DND-41 (cell line): Measurements from ENCODE around the gene MRNIP.

Source experiments
- EZH2 ChIP-seq: IDR thresholded peaks from 3 replicates; pipeline ENCODE4 v1.6.1; 2012; ENCODE audit warnings: borderline replicate concordance, low read depth, mild to moderate bottlenecking, moderate library complexity, low read length, inconsistent platforms; ENCODE audit not compliant: severe bottlenecking
- TF ChIP-seq, protein P1 (sequence below): IDR thresholded peaks from 2 replicates; pipeline ENCODE4 v1.5.1; 2012; ENCODE audit warnings: borderline replicate concordance, low read length, moderate library complexity, mild to moderate bottlenecking; ENCODE audit not compliant: poor library complexity, severe bottlenecking; ENCODE audit errors: extremely low read depth

DNA sequence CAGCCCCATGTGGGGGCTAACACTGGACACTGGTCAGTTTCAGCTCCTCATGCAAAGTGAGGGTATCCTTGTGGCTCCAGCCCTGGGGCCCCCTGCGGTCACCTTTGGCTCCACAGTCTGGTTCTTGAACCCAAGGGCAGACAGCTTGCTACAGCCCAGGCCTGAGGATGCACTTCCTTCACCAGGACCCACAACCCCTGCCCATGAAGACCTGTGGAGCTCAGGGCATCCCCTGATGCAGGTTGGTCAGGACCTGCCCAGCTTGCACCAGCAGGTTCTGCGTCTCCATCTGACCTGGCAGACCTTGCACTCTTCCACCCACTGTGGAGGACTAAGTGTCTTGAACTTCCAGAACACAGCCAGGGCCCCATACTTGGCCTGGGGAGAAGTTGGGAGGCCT is 3.7 kb upstream of the MRNIP start:
- TF ChIP-seq, protein P1, sequence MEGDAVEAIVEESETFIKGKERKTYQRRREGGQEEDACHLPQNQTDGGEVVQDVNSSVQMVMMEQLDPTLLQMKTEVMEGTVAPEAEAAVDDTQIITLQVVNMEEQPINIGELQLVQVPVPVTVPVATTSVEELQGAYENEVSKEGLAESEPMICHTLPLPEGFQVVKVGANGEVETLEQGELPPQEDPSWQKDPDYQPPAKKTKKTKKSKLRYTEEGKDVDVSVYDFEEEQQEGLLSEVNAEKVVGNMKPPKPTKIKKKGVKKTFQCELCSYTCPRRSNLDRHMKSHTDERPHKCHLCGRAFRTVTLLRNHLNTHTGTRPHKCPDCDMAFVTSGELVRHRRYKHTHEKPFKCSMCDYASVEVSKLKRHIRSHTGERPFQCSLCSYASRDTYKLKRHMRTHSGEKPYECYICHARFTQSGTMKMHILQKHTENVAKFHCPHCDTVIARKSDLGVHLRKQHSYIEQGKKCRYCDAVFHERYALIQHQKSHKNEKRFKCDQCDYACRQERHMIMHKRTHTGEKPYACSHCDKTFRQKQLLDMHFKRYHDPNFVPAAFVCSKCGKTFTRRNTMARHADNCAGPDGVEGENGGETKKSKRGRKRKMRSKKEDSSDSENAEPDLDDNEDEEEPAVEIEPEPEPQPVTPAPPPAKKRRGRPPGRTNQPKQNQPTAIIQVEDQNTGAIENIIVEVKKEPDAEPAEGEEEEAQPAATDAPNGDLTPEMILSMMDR: no peak
- no peak for TF ChIP-seq EZH2
